Kidney (tissue), 22 donors: ENCODE results near the gene SMC1B. TPM values are rescaled to one million over a fixed set of nuclear protein-coding genes. Genes with fewer than 3 reads are reported as not detected.
A peak's percentile ranks its signal among the peaks of the same experiment; 100 is the strongest.

ENCODE experiments used
- DNase-seq, 5 donors: peaks; one replicate each; pipeline ENCODE4 v3.0.0-alpha.2; 2013 to 2020
- FAIRE-seq: peaks from 2 replicates; lab custom pipeline; 2012; peaks lifted over from hg19 to GRCh38; lab: Jason Lieb, UNC
- H3K27ac ChIP-seq, 2 donors: one replicate each; pipeline ENCODE4 v1.7.0; 2013; ENCODE audit warnings: low read depth in 2 of 2, low read length in 2 of 2, inconsistent platforms in 1 of 2
- H3K27me3 ChIP-seq: one replicate; pipeline ENCODE4 v1.7.1; 2013; ENCODE audit warnings: low read length, inconsistent platforms; ENCODE audit not compliant: control insufficient read depth, insufficient read depth
- H3K36me3 ChIP-seq, 3 donors: one replicate each; pipeline versions ENCODE4 v1.7.0 to v1.7.1; 2013; ENCODE audit warnings: low read length in 3 of 3, control low read depth in 1 of 3, inconsistent platforms in 1 of 3; ENCODE audit not compliant: insufficient read depth in 3 of 3, control insufficient read depth in 2 of 3
- H3K4me1 ChIP-seq, 3 donors: one replicate each; pipeline versions ENCODE4 v1.7.0 to v1.7.1; 2013; ENCODE audit warnings: low read length in 3 of 3, inconsistent platforms in 1 of 3, low read depth in 1 of 3; ENCODE audit not compliant: control insufficient read depth in 2 of 3, insufficient read depth in 2 of 3
- H3K4me3 ChIP-seq, 3 donors: one replicate each; pipeline versions ENCODE4 v1.7.0 to v1.8.1; 2013; ENCODE audit warnings: low read length in 3 of 3, control low read depth in 1 of 3, inconsistent platforms in 1 of 3
- H3K9ac ChIP-seq, 3 donors: one replicate each; pipeline versions ENCODE4 v1.7.0 to v1.7.1; 2013; ENCODE audit warnings: low read length in 3 of 3, control low read depth in 1 of 3, inconsistent platforms in 1 of 3
- H3K9me3 ChIP-seq, 3 donors: one replicate each; pipeline versions ENCODE4 v1.7.0 to v1.7.1; 2013; ENCODE audit warnings: low read length in 3 of 3, control low read depth in 1 of 3, inconsistent platforms in 1 of 3; ENCODE audit not compliant: control insufficient read depth in 2 of 3, insufficient read depth in 1 of 3
- CTCF ChIP-seq: IDR thresholded peaks from 3 replicates; pipeline ENCODE4 v1.5.1; 2012; ENCODE audit warnings: mild to moderate bottlenecking, moderate library complexity, borderline replicate concordance; ENCODE audit not compliant: insufficient read depth; ENCODE audit errors: extremely low read depth
- intact Hi-C: fragments of 100-400 bp; cut with DNase I; formaldehyde crosslinking; loops from one replicate; pipeline ENCODE4 v1.11.1; 2022
- long read RNA-seq, 10 donors: library from polyadenylated mRNA in 1 of 10; unstranded in 1 of 10; transcript quantifications; one replicate each; pipeline ENCODE4 v2.0.0 and lab custom pipeline, GENCODE V29; 2021 to 2026
- polyA plus RNA-seq: library from polyadenylated mRNA; stranded (reverse); fragments of 350-450 nt; fragmentation: Illumina TruSeq; extraction: RNeasy Lipid Tissue Mini Kit (QIAGEN cat#74804); gene quantifications from one replicate; pipeline ENCODE4 v1.2.3, GENCODE V29; 2014; ENCODE audit warnings: low read depth, low replicate concordance; ENCODE audit not compliant: insufficient read depth
- total RNA-seq: library from RNA; stranded (reverse); fragmentation: NEBNext Ultra II Directional; extraction: Animal tissue kit (Norgen Biotek cat#: 25700); gene quantifications from one replicate; pipeline ENCODE4 v1.2.1, GENCODE V29; 2021
- donor health status: control.
- donor health status: control.
- donor health status: control.
- donor health status: control.
- donor health status: control.
- donor health status: DM: yes; HTN: yes; CAD: no.
- donor health status: Normal renal cell carcinoma (clear cell type).

Gene SMC1B, protein sequence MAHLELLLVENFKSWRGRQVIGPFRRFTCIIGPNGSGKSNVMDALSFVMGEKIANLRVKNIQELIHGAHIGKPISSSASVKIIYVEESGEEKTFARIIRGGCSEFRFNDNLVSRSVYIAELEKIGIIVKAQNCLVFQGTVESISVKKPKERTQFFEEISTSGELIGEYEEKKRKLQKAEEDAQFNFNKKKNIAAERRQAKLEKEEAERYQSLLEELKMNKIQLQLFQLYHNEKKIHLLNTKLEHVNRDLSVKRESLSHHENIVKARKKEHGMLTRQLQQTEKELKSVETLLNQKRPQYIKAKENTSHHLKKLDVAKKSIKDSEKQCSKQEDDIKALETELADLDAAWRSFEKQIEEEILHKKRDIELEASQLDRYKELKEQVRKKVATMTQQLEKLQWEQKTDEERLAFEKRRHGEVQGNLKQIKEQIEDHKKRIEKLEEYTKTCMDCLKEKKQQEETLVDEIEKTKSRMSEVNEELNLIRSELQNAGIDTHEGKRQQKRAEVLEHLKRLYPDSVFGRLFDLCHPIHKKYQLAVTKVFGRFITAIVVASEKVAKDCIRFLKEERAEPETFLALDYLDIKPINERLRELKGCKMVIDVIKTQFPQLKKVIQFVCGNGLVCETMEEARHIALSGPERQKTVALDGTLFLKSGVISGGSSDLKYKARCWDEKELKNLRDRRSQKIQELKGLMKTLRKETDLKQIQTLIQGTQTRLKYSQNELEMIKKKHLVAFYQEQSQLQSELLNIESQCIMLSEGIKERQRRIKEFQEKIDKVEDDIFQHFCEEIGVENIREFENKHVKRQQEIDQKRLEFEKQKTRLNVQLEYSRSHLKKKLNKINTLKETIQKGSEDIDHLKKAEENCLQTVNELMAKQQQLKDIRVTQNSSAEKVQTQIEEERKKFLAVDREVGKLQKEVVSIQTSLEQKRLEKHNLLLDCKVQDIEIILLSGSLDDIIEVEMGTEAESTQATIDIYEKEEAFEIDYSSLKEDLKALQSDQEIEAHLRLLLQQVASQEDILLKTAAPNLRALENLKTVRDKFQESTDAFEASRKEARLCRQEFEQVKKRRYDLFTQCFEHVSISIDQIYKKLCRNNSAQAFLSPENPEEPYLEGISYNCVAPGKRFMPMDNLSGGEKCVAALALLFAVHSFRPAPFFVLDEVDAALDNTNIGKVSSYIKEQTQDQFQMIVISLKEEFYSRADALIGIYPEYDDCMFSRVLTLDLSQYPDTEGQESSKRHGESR
- not detected for total RNA-seq
- not detected for polyA plus RNA-seq
- long read RNA-seq, donor 1, result 0 reads
- long read RNA-seq, donor 2, result 0 reads
- long read RNA-seq, donor 3, result 0 reads
- long read RNA-seq, donor 4, result 0 reads
- long read RNA-seq, donor 5, result 0 reads
- long read RNA-seq, donor 6, result 0 reads
- long read RNA-seq, donor 7, partial matches to known transcripts, result 0 of 1 reads
- long read RNA-seq, donor 7, other reads (novel, unspliced or antisense), result 1 of 1 reads
- long read RNA-seq, donor 8, result 0 reads
- long read RNA-seq, donor 9, result 0 reads
- long read RNA-seq, donor 10, result 0 reads

DNA sequence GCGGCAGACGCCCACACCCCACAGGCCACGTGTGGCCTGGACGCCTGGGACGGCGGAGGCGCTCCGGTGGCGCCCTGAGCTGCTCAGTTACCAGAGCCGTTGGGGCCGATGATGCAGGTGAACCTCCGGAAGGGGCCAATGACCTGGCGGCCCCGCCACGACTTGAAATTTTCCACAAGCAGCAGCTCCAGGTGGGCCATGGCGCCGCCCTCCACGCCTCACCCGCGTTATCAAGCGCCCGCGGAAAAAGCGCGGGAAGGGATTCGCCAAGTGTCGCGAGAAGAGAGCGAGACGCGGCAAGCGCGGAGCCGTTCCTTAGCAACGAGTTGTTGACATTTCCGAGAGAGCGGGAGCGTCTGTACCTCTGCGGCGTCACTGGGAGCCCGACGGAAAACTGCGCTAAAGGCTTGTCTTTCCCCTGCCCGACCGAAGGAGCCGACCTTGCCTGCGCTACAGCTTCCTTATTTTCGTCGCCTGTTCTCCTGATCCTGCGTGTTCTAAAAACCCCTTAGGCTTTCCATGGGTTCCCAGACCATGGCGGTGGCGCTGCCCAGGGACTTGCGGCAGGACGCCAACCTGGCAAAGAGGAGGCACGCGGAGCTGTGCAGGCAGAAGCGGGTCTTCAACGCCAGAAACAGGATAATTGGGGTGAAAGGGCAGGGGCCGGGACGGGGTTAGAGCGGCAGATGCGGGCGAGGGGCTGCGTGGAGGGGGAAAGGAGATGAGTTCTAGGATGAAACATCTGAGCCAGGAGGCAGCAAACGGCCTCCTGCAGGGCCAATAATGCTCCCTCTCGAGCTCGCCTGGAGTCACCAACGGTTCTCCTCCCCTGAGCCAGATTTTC, at the start of gene SMC1B, which contains the start of gene RIBC2:
TSS of gene SMC1B (minus strand) at position 232 of the 844 bp plus-strand sequence. CDS start at position 200, 32 bp downstream.
TSS of gene RIBC2 (plus strand) at position 326 of the 844 bp plus-strand sequence. CDS start at position 520, 194 bp downstream.
- no peaks in the 10 kb centered on the region for H3K36me3 ChIP-seq
- DNase-seq (peak; percentile 81 to 96 (median 93)), FAIRE-seq (no peak)
- intact Hi-C loops, result no loop called here
- peak within 1 kb of the TSS; percentile 67 to 79 (median 71) for H3K4me3 ChIP-seq
- no peak within 1 kb of the TSS for H3K27ac ChIP-seq
- TF ChIP-seq CTCF, result no peak
- H3K9ac ChIP-seq, result peak within 1 kb of the TSS in 1 of 3 donors; percentile 71
- H3K4me1 ChIP-seq, result peaks cover 0 to 2% (median 0%) of the 10 kb centered on the region in 3 donors
- H3K27me3 ChIP-seq, result no peaks in the 10 kb centered on the region
- H3K9me3 ChIP-seq, result no peaks in the 10 kb centered on the region

DNA sequence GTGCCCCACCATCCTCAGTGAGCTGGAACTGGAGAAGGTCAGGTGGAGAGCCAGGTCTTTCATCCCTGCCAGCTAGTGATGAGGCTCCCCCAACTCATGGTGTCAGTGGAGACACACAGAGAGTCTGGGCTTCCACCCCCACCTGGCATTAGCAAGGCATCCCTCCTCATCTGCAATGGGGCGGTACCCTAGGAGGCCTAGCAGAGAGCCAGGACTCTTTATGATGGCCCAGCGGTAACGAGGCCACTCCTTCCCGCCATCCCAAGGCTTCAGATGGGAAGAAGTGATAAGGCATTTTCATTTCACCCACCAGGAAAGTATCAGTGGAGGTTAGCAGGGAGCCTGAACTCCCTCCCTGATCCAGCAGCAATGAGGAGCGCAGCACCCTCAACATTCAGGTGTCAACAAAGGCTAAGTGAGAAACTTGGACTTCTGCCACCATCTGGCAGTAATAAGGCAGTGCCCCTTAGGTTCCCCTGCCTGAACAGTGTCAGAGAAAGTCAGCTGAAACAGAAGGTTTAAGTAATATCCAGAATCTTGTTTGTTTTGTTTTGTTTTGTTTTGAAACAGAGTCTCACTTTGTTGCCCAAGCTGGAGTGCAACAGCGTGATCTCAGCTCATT, 48.7 kb upstream of the SMC1B start:
- H3K36me3 ChIP-seq, result no peaks in the 10 kb centered on the region
- no peak overlapping the region for H3K4me3 ChIP-seq
- H3K27me3 ChIP-seq, result no peaks in the 10 kb centered on the region
- FAIRE-seq (no peak), DNase-seq (no peak)
- intact Hi-C loops, result no loop called here
- no peak for TF ChIP-seq CTCF
- H3K9me3 ChIP-seq, result no peaks in the 10 kb centered on the region
- no peak overlapping the region for H3K9ac ChIP-seq
- H3K4me1 ChIP-seq, result no peaks in the 10 kb centered on the region
- no peak overlapping the region for H3K27ac ChIP-seq
